HepG2 (cell line): ENCODE data around the gene ZNF568. TPM values are rescaled to one million over a fixed set of nuclear protein-coding genes. Genes with fewer than 3 reads are reported as not detected.

Experiments
- ATAC-seq: fragments of 200-7000 bp; cut with Tn5 transposase; 3 replicates; pipeline ENCODE4 v1.9.1; 2020; ENCODE audit warnings: mild to moderate bottlenecking, moderate library complexity
- BruUV-seq: library from RNA; stranded (reverse); fragments of 400-500 nt; replicated peaks from 2 replicates; lab custom pipeline; 2021; lab: Mats Ljungman, UMichigan
- CTCF ChIA-PET: fragments of 300-600 bp; formaldehyde crosslinking; extraction: SDS; loops from one replicate; lab custom pipeline; 2021; ENCODE audit warnings: low total read pairs, inconsistent platforms, low intra/inter-chr PET ratio; lab: Yijun Ruan, JAX
- POLR2A ChIA-PET: fragments of 350-600 bp; sonication (Branson Sonifier 250); formaldehyde crosslinking; loops from one replicate; lab custom pipeline; 2020; ENCODE audit warnings: antibody characterized with exemption, inconsistent platforms; lab: Yijun Ruan, JAX
- DNase-seq: peaks from one replicate; pipeline ENCODE4 v3.0.0-alpha.2; 2015; ENCODE audit warnings: low spot score
- FAIRE-seq: peaks from 3 replicates; lab custom pipeline; 2011; peaks lifted over from hg19 to GRCh38; lab: Jason Lieb, UNC
- H2AFZ ChIP-seq: one replicate; pipeline ENCODE4 v1.6.1; 2011; ENCODE audit warnings: low read length, inconsistent platforms
- H3K27ac ChIP-seq: fragments of 300-600 bp; 3 replicates; pipeline ENCODE4 v1.8.0; 2011; ENCODE audit warnings: mixed run types, mild to moderate bottlenecking, mixed read lengths, low read length, inconsistent platforms; ENCODE audit not compliant: insufficient read depth; ENCODE audit errors: extremely low read length
- H3K27me3 ChIP-seq, 2 experiments: fragments of 200-600 bp in 1 of 2; 2 replicates in 1 of 2; 3 replicates in 1 of 2; pipeline versions ENCODE4 v1.6.0 to v1.8.0; 2011; ENCODE audit warnings: low read length in 2 of 2, mild to moderate bottlenecking in 2 of 2, moderate library complexity in 2 of 2, inconsistent platforms in 1 of 2; ENCODE audit not compliant: insufficient read depth in 2 of 2, control insufficient read depth in 1 of 2
- H3K36me3 ChIP-seq, 2 experiments: fragments of 200-600 bp in 1 of 2; replicated peaks in 1 of 2; 2 replicates in 1 of 2; 3 replicates in 1 of 2; pipeline versions ENCODE4 v1.5.1 to v1.8.0; 2011; ENCODE audit warnings: low read length in 2 of 2, inconsistent platforms in 1 of 2; ENCODE audit not compliant: insufficient read depth in 2 of 2, control insufficient read depth in 1 of 2
- H3K4me1 ChIP-seq: 2 replicates; pipeline ENCODE4 v1.5.1; 2012; ENCODE audit warnings: low read length, inconsistent platforms; ENCODE audit not compliant: insufficient read depth
- H3K4me2 ChIP-seq: 2 replicates; pipeline ENCODE4 v1.6.0; 2011; ENCODE audit warnings: low read depth, low read length, inconsistent platforms
- H3K4me3 ChIP-seq, 3 experiments: fragments of 200-600 bp in 1 of 3; sonication (generic), shearing (Covaris generic) in 1 of 3; replicated peaks in 1 of 3; 2 replicates each; pipeline ENCODE4 v1.5.1; 2011 to 2016; ENCODE audit warnings: low read length in 3 of 3, inconsistent platforms in 2 of 3, low read depth in 2 of 3, mild to moderate bottlenecking in 2 of 3, control low read depth in 1 of 3, mixed read lengths in 1 of 3; ENCODE audit not compliant: insufficient read depth in 1 of 3
- H3K79me2 ChIP-seq: one replicate; pipeline ENCODE4 v1.6.1; 2011; ENCODE audit warnings: low read length, inconsistent platforms; ENCODE audit not compliant: insufficient read depth
- H3K9ac ChIP-seq: 2 replicates; pipeline ENCODE4 v1.6.0; 2011; ENCODE audit warnings: mild to moderate bottlenecking, low read depth, low read length, inconsistent platforms; ENCODE audit not compliant: insufficient read depth
- H3K9me3 ChIP-seq: 2 replicates; pipeline ENCODE4 v1.5.1; 2012; ENCODE audit warnings: mild to moderate bottlenecking, low read length
- H4K20me1 ChIP-seq: 2 replicates; pipeline ENCODE4 v1.6.0; 2011; ENCODE audit warnings: inconsistent platforms, mild to moderate bottlenecking, low read length, moderate library complexity; ENCODE audit not compliant: insufficient read depth
- ATM ChIP-seq: fragments of 450-650 bp; IDR thresholded peaks from 2 replicates; pipeline ENCODE4 v1.7.1; 2017; ENCODE audit warnings: mild to moderate bottlenecking, borderline replicate concordance
- DPF2 ChIP-seq: sonication (generic); formaldehyde crosslinking; IDR thresholded peaks from 2 replicates; pipeline ENCODE4 v1.4.0; 2020; ENCODE audit warnings: mild to moderate bottlenecking, low read depth, missing genetic modification reagents, borderline replicate concordance
- HCFC1 ChIP-seq: fragments of 150-350 bp; IDR thresholded peaks from 2 replicates; pipeline ENCODE4 v1.6.1; 2014; ENCODE audit warnings: low read depth, low read length
- HDAC6 ChIP-seq: fragments of 200-600 bp; sonication (generic); IDR thresholded peaks from 2 replicates; pipeline ENCODE4 v1.7.0; 2017; ENCODE audit warnings: mild to moderate bottlenecking, antibody characterized with exemption, low read length, low read depth
- KDM5A ChIP-seq: fragments of 200-600 bp; sonication (generic); IDR thresholded peaks from 2 replicates; pipeline ENCODE4 v1.7.0; 2018; ENCODE audit warnings: antibody characterized with exemption, mild to moderate bottlenecking, low read length, borderline replicate concordance
- KLF9 ChIP-seq: IDR thresholded peaks from 2 replicates; pipeline ENCODE4 v1.6.1; 2016; ENCODE audit warnings: low read depth
- MEIS2 ChIP-seq: sonication (generic); formaldehyde crosslinking; IDR thresholded peaks from 2 replicates; pipeline ENCODE4 v1.9.0; 2021; ENCODE audit warnings: mild to moderate bottlenecking, missing genetic modification reagents
- REL ChIP-seq: sonication (generic); formaldehyde crosslinking; conservative IDR thresholded peaks from 2 replicates; pipeline ENCODE4 v1.8.0; 2022; ENCODE audit warnings: mild to moderate bottlenecking, missing genetic modification reagents, moderate library complexity
- RELA ChIP-seq: sonication (generic); formaldehyde crosslinking; IDR thresholded peaks from 2 replicates; pipeline ENCODE4 v1.4.0; 2020; ENCODE audit warnings: missing genetic modification reagents
- RXRB ChIP-seq: IDR thresholded peaks from 2 replicates; pipeline ENCODE4 v1.6.1; 2016; ENCODE audit warnings: borderline replicate concordance, missing genetic modification reagents, missing compliant biosample characterization
- SIN3A ChIP-seq: IDR thresholded peaks from 2 replicates; pipeline ENCODE4 v1.6.1; 2011; ENCODE audit warnings: low read depth, mild to moderate bottlenecking, control low read depth, low read length, borderline replicate concordance
- SP4 ChIP-seq: sonication (generic); formaldehyde crosslinking; IDR thresholded peaks from 2 replicates; pipeline ENCODE4 v1.8.1; 2023; ENCODE audit warnings: mild to moderate bottlenecking, missing genetic modification reagents
- TAF1 ChIP-seq: sonication (generic); formaldehyde crosslinking; IDR thresholded peaks from 2 replicates; pipeline ENCODE4 v1.4.0; 2020; ENCODE audit warnings: missing genetic modification reagents
- TBL1XR1 ChIP-seq: fragments of 150-350 bp; IDR thresholded peaks from 2 replicates; pipeline ENCODE4 v1.6.1; 2014; ENCODE audit warnings: borderline replicate concordance, low read length; ENCODE audit not compliant: partially characterized antibody
- TEAD2 ChIP-seq: sonication (generic); formaldehyde crosslinking; IDR thresholded peaks from 2 replicates; pipeline ENCODE4 v1.9.0; 2021; ENCODE audit warnings: missing genetic modification reagents
- ZFP91 ChIP-seq: sonication (generic); formaldehyde crosslinking; IDR thresholded peaks from 2 replicates; pipeline ENCODE4 v1.9.0; 2022; ENCODE audit warnings: missing genetic modification reagents, mild to moderate bottlenecking, borderline replicate concordance
- ZNF253 ChIP-seq: sonication (generic); formaldehyde crosslinking; IDR thresholded peaks from 2 replicates; pipeline ENCODE4 v1.8.0; 2022; ENCODE audit warnings: mild to moderate bottlenecking, missing genetic modification reagents, borderline replicate concordance
- ZNF552 ChIP-seq: sonication (generic); formaldehyde crosslinking; IDR thresholded peaks from 2 replicates; pipeline ENCODE4 v1.9.0; 2022; ENCODE audit warnings: missing genetic modification reagents, mild to moderate bottlenecking, borderline replicate concordance
- ZNF576 ChIP-seq: sonication (generic); formaldehyde crosslinking; IDR thresholded peaks from 2 replicates; pipeline ENCODE4 v1.4.0; 2020; ENCODE audit warnings: mild to moderate bottlenecking, missing genetic modification reagents
- ZNF616 ChIP-seq: sonication (generic); formaldehyde crosslinking; IDR thresholded peaks from 2 replicates; pipeline ENCODE4 v1.5.0; 2020; ENCODE audit warnings: low read depth, mild to moderate bottlenecking, missing genetic modification reagents
- ZSCAN29 ChIP-seq: sonication (generic); formaldehyde crosslinking; conservative IDR thresholded peaks from 2 replicates; pipeline ENCODE4 v1.4.0; 2020; ENCODE audit warnings: mild to moderate bottlenecking, missing genetic modification reagents
- WGBS: methylation state at CpG from one replicate; pipeline ENCODE4 v1.1.6; 2017; ENCODE audit warnings: low lambda C conversion rate; 5-methylcytosine and 5-hydroxymethylcytosine counted together
- in situ Hi-C: cut with HindIII; loops from 2 replicates; pipeline ENCODE4 v1.10.0; 2017; ENCODE audit warnings: low pct_unique_long_range_greater_than_20kb; ENCODE audit not compliant: extremely low pct_ligation_motif_present
- intact Hi-C: fragments of 100-400 bp; cut with micrococcal nuclease; formaldehyde crosslinking; loops from one replicate; pipeline ENCODE4 v1.10.0; 2022; ENCODE audit not compliant: unreplicated experiment
- polyA plus RNA-seq, 8 experiments: library from polyadenylated mRNA; depleted of rRNA in 3 of 8; stranded (reverse) in 7 of 8; unstranded in 1 of 8; fragments of >200 nt; fragmentation: Illumina TruSeq in 4 of 8; extraction: Trizol in 4 of 8; gene quantifications; 2 replicates each; pipeline versions ENCODE4 v1.2.1 to v1.2.3, GENCODE V29; 2011 to 2016; ENCODE audit warnings: low read depth in 4 of 8, missing spikeins in 1 of 8, mixed read lengths in 1 of 8; ENCODE audit not compliant: insufficient read depth in 1 of 8
- total RNA-seq, 5 experiments: library from RNA; depleted of rRNA; stranded (reverse); fragments of >200 nt; fragmentation: Illumina TruSeq; extraction: Trizol; gene quantifications; 2 replicates each; pipeline ENCODE4 v1.2.3, GENCODE V29; 2016; ENCODE audit warnings: low read depth in 1 of 5

ZNF568 gene
- total and polyA plus RNA-seq, 2 of the 13 experiments (the other 11 are each of a cell fraction or from before 2014, with no cell fraction given), result 0.15 to 1.00 TPM

GRCh38 chr19:36973844-36974195 lies 57.7 kb downstream of the ZNF568 start:
- Histone ChIP-seq H3K4me1 (no peaks in the 10 kb centered on the region), H3K36me3 (no peaks in the 10 kb centered on the region), H3K4me2 (no peak overlapping the region), H3K79me2 (no peaks in the 10 kb centered on the region), H3K27me3 (no peaks in the 10 kb centered on the region), H2AFZ (no peak overlapping the region), H3K9me3 (peaks cover 78% of the 10 kb centered on the region), H4K20me1 (no peaks in the 10 kb centered on the region), H3K4me3 (no peak overlapping the region), H3K9ac (no peak overlapping the region), H3K27ac (no peak overlapping the region)
- no peak for FAIRE-seq
- ChIA-PET POLR2A (no interaction called here), CTCF (no interaction called here)
- 50% methylated on average over 1 of the region's 6 CpGs for WGBS
- intact Hi-C loops (no loop called here), in situ Hi-C loops (no loop called here)
- DNase-seq, result no peak
- BruUV-seq, result no TSS peak
- ATAC-seq, result no peak
- TF ChIP-seq KDM5A, result no peak
- no peak for TF ChIP-seq KLF9 (CRISPR knock-in tag)
- no peak for TF ChIP-seq SIN3A
- no peak for TF ChIP-seq TBL1XR1

- no peaks in the 10 kb centered on the region for H3K36me3 ChIP-seq
- H3K4me1 ChIP-seq, result no peaks in the 10 kb centered on the region
- FAIRE-seq (no peak), DNase-seq (no peak), ATAC-seq (no peak)
- ChIA-PET CTCF (no interaction called here), POLR2A (no interaction called here)
- no peaks in the 10 kb centered on the region for H3K79me2 ChIP-seq
- H3K4me2 ChIP-seq, result no peak overlapping the region
- in situ Hi-C loops, result no loop called here
- 5% methylated on average over 2 of the region's 2 CpGs for WGBS
- H2AFZ ChIP-seq, result no peak overlapping the region
- intact Hi-C loops, result no loop called here
- BruUV-seq, result no TSS peak
- H3K4me3 ChIP-seq, result no peak overlapping the region
- H3K9me3 ChIP-seq, result peaks cover 81% of the 10 kb centered on the region
- no peak overlapping the region for H3K9ac ChIP-seq
- TF ChIP-seq ZNF576 (CRISPR knock-in tag), result no peak
- no peak for TF ChIP-seq SP4
- no peak for TF ChIP-seq ATM
- TF ChIP-seq ZSCAN29, result no peak
- no peak for TF ChIP-seq ZNF253
- TF ChIP-seq ZFP91 (CRISPR knock-in tag), result no peak
- TF ChIP-seq HCFC1, result no peak
- TF ChIP-seq ZNF616 (CRISPR knock-in tag), result no peak
- no peak for TF ChIP-seq TEAD2
- TF ChIP-seq RXRB, result no peak
- no peak for TF ChIP-seq REL
- no peak for TF ChIP-seq TAF1 (CRISPR knock-in tag)
- TF ChIP-seq ZNF552 (CRISPR knock-in tag), result no peak
- no peak for TF ChIP-seq MEIS2 (CRISPR knock-in tag)
- TF ChIP-seq HDAC6, result no peak
- no peak for TF ChIP-seq DPF2 (CRISPR knock-in tag)
- TF ChIP-seq RELA, result no peak
- H3K27ac ChIP-seq, result no peak overlapping the region
- no peaks in the 10 kb centered on the region for H3K27me3 ChIP-seq
- H4K20me1 ChIP-seq, result no peaks in the 10 kb centered on the region
Observed at GRCh38 chr19:36986131-36986530, 70.0 kb downstream of the ZNF568 start.
